ENCODE results near the gene ADORA1.

ADORA1 gene

GRCh38 chr1:203098445-203098844 lies 29.1 kb upstream of the ADORA1 start:
- CTCF ChIA-PET: interaction anchor here (0.7 to 1.4 kb wide), 4 partner anchors 15 to 748 kb away, joined by 3 to 4 read pairs (median 4); no protein-coding TSS in a partner anchor
- no peaks in the 10 kb centered on the region for H3K9me3 ChIP-seq (ENCODE audit: control insufficient read depth, insufficient read depth, low read depth, low read length)
- H3K4me1 ChIP-seq (ENCODE audit: control insufficient read depth, insufficient read depth, low read length): no peaks in the 10 kb centered on the region

GRCh38 chr1:203098914-203099520 lies 28.5 kb upstream of the ADORA1 start:
- H3K4me3 ChIP-seq (ENCODE audit: low read depth, low read length): no peak overlapping the region

More at GRCh38 chr1:203098445-203098844, 29.1 kb upstream of the ADORA1 start:
- no peak overlapping the region for H3K27ac ChIP-seq (ENCODE audit: extremely low read depth, low read depth, low read length)
- TF ChIP-seq ZNF184 (tag by site-specific recombination; IDR thresholded peaks at IDR 0.05): no peak
- no peaks in the 10 kb centered on the region for H3K36me3 ChIP-seq (ENCODE audit: control insufficient read depth in 2 of 2, insufficient read depth in 1 of 2, low read length in 2 of 2)
- POLR2A ChIA-PET: no interaction called here
- no peak overlapping the region for H3K4me3 ChIP-seq (ENCODE audit: low read depth, low read length)

More at GRCh38 chr1:203098914-203099520, 28.5 kb upstream of the ADORA1 start:
- CTCF ChIA-PET: interaction anchor here (0.6 to 2.8 kb wide), 9 partner anchors 13 to 749 kb away, joined by 3 to 15 read pairs (median 4); no protein-coding TSS in a partner anchor
- Histone ChIP-seq H3K4me1 (ENCODE audit: control insufficient read depth, insufficient read depth, low read length) (no peaks in the 10 kb centered on the region), H3K27ac (ENCODE audit: extremely low read depth, low read depth, low read length) (no peak overlapping the region), H3K36me3 (ENCODE audit: control insufficient read depth in 2 of 2, insufficient read depth in 1 of 2, low read length in 2 of 2) (no peaks in the 10 kb centered on the region), H3K9me3 (ENCODE audit: control insufficient read depth, insufficient read depth, low read depth, low read length) (no peaks in the 10 kb centered on the region)
- TF ChIP-seq ZNF658 (tag by site-specific recombination; IDR thresholded peaks at IDR 0.05): no peak
- no peak for TF ChIP-seq ELK4 (IDR thresholded peaks at IDR 0.05; ENCODE audit: borderline replicate concordance, low read depth, low read length)
- no peak for TF ChIP-seq TCF7L2 (IDR thresholded peaks at IDR 0.05; ENCODE audit: borderline replicate concordance, low read depth, low read length)
- no peak for TF ChIP-seq ZSCAN5A (tag by site-specific recombination; IDR thresholded peaks at IDR 0.05)
- TF ChIP-seq ZNF791 (tag by site-specific recombination; IDR thresholded peaks at IDR 0.05): no peak
- TF ChIP-seq ZNF2 (tag by site-specific recombination; IDR thresholded peaks at IDR 0.05): no peak
- TF ChIP-seq SP7 (tag by site-specific recombination; IDR thresholded peaks at IDR 0.05): no peak
- TF ChIP-seq ZNF155 (tag by site-specific recombination; IDR thresholded peaks at IDR 0.05): no peak
- TF ChIP-seq ZNF837 (tag by site-specific recombination; IDR thresholded peaks at IDR 0.05): no peak
- TF ChIP-seq HOXA7 (CRISPR knock-in tag; IDR thresholded peaks at IDR 0.05; ENCODE audit: borderline replicate concordance): no peak
- no peak for TF ChIP-seq SP3 (tag by site-specific recombination; IDR thresholded peaks at IDR 0.05)
- TF ChIP-seq PRDM6 (tag by site-specific recombination; IDR thresholded peaks at IDR 0.05): no peak
- TF ChIP-seq ZNF704 (tag by site-specific recombination; IDR thresholded peaks at IDR 0.05): no peak
- no peak for TF ChIP-seq KLF8 (tag by site-specific recombination; IDR thresholded peaks at IDR 0.05)
- POLR2A ChIA-PET: no interaction called here

All from HEK293 (cell line).